GM18951 (cell line): ENCODE measurements around the gene VEZT.

Experiments used
- POLR2A ChIP-seq: IDR thresholded peaks from 4 replicates; pipeline ENCODE4 v1.6.1; 2011; ENCODE audit warnings: mild to moderate bottlenecking; ENCODE audit not compliant: insufficient read length, insufficient read depth; ENCODE audit errors: extremely low read depth
- in situ Hi-C: fragments of 300-500 bp; cut with MboI; formaldehyde crosslinking; loops from one replicate; pipeline ENCODE4 v1.12.0; 2022; ENCODE audit warnings: low sequenced_read_pairs, mixed read lengths, inconsistent platforms; ENCODE audit not compliant: unreplicated experiment

The VEZT gene, protein sequence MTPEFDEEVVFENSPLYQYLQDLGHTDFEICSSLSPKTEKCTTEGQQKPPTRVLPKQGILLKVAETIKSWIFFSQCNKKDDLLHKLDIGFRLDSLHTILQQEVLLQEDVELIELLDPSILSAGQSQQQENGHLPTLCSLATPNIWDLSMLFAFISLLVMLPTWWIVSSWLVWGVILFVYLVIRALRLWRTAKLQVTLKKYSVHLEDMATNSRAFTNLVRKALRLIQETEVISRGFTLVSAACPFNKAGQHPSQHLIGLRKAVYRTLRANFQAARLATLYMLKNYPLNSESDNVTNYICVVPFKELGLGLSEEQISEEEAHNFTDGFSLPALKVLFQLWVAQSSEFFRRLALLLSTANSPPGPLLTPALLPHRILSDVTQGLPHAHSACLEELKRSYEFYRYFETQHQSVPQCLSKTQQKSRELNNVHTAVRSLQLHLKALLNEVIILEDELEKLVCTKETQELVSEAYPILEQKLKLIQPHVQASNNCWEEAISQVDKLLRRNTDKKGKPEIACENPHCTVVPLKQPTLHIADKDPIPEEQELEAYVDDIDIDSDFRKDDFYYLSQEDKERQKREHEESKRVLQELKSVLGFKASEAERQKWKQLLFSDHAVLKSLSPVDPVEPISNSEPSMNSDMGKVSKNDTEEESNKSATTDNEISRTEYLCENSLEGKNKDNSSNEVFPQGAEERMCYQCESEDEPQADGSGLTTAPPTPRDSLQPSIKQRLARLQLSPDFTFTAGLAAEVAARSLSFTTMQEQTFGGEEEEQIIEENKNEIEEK

DNA sequence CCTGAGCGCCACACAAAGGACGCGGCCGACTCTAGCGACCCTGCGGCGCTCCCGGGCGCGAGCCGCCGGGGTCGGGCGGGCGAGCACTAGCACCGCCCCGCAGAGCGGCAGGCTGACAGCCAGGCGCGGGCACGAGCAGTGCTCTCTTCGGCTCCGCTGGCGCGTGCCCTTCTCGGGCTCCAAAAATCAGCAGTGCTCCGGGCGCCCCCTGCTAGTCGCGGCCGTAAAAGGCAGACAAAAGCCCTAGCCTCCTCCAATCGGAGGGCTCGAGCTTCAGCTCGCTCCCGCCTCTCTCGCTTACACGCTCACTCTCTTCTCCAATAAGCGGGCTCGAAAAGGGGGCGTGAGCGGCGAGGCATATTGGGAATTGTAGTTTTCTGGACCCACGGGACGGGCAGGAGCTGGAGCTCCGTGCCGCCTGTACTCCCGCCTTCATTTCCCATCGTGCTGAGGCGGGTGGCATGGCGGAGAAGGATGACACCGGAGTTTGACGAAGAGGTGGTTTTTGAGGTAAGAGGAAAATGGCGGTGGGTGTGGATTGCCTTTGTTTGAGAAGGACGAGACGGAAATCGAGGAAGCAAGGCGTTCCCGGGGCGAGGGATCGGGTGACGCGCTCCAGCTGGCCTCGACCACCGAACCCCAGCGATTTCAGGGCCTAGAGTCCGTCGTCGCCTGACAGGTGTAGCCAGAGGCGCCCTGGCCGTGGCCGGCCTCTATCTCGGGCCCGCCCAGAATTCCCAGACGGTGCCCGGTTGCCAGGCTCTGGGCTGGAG is at the start of gene VEZT, which contains the start of gene FGD6:
Gene VEZT (plus strand): TSS at position 431 of the 773 bp plus-strand sequence. CDS start 44 bp downstream, at position 475.
Gene FGD6 (minus strand): TSS at position 91 of the 773 bp plus-strand sequence. CDS start 227 bp downstream, outside the sequence.
- in situ Hi-C loops: no loop called here
- peak; percentile 69 for TF ChIP-seq POLR2A

DNA sequence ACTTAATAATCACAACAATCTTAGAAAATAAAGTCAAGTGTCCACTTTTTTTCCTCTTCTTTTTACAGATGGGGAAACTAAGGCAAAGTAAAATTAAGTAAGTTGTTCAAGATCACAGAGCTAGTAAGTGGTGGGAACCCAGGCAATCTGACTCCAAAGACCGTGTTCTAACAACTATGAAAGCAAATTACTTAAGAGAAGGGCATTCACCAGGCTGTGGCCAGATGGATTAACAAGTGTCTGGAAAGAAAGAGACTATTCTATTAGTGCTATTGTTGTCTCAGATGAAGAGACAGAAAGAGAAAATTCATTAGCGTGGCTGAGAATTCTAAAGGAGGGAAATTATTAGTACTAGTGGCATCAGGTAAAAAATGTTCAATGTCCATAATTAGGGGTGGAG is 48.9 kb upstream of the VEZT start:
- in situ Hi-C loops: no loop called here

DNA sequence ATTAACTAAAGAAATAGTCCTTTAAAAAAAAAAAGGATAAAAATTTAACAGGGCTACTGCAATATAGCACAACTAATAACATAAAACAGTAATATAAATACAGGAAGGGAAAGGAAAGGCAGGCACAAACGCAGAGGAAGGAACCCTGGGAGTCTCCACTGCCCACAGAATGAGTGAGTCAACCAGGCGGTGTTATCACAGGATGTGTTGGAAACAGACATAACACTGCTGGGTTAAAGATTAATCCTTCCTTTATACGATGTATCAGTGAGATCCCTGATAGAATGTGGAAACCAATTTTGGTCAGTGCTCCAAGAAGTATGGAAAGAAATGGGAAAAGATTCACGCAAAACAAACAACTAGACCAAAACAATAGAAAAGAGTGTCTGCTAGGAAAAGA is 48.2 kb upstream of the VEZT start:
- TF ChIP-seq POLR2A: no peak
- in situ Hi-C loops: no loop called here

More for the DNA sequence above, 48.9 kb upstream of the VEZT start:
- TF ChIP-seq POLR2A: no peak

DNA sequence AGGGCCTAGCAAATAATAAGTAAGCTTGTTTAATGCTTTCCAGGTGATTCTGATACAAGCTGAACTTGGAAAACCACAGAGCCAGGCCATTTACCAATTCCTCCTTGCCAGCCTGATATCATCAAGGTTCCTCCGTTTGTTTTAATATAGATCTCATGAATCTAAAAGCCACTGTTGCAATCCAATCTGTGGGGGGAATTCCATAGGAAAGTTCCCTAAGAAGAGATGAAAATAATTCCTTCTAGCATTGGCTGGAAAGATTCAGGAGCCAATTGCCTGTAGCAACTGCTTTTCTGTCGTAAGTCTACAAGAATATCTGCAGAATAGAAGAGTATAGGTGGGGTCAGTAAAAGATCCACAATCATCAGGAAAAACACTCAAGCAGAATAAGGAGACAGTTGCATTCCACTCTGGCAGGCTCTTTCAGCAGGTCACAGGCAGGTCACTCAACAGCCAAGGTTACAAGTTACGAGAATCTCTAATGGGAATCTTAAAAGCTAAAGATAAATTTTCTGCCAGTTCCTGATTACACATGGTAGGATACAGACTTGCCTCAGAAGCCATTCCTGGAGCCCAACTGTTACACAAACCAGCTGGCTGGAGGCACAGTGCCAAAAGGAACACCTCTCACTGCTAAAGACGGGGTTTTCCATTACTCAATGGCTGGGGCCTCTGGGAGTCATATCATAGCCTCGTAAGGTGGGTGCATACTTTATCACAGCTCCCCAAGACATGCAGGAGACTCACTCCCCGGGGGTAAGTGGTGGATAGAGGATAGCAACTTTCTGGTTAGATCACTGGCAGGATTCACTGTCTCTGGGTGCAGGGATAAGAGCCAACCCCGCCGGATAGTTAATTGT is 44.0 kb upstream of the VEZT start:
- TF ChIP-seq POLR2A: no peak
- in situ Hi-C loops: no loop called here

DNA sequence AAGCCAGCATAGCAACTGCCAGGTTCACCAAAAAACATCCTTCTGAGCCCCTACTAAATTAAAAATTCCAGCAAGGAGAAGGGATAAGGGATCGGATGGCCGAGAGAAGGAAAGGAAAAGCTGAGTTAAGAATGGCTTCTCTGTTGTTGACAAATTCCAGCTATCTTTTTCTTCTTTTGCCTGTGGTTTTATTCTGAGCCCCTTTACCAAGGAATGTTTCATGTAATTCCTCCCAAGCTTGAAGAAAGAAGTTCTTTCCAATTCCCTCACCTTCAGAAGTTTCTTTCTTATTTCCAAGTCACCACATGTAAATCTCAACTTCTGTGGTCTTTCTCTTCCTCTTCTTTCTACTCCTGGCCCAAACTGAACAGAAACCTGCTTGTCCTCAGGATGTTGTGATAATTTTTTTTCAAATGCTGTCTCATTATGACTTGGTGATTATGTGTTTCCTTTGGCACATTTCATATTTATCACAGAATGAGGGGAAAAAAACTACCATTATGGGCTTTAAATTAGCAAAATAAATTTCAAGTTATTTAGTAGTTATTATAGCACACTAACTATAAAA is 40.3 kb upstream of the VEZT start:
- in situ Hi-C loops: no loop called here

DNA sequence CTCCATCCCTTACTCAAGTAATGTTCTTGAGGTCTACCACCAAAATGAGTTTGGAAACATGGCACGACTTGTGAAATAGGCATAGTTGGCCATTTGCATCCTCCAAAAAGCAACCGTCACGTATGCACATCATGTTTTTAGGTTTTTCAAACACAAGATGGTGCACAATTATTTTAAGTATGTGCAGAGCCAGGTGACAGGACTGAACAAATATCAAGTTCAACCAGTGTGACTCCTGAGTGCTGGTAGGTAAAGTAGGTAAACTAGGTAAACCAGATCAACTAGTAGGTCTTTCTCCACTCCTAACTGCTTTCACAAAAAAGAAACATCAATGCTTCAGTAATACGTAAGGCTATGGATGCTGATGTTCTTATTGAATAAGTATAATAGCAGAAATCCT is 39.5 kb upstream of the VEZT start:
- no peak for TF ChIP-seq POLR2A
- in situ Hi-C loops: no loop called here

More for the DNA sequence above, 40.3 kb upstream of the VEZT start:
- no peak for TF ChIP-seq POLR2A

DNA sequence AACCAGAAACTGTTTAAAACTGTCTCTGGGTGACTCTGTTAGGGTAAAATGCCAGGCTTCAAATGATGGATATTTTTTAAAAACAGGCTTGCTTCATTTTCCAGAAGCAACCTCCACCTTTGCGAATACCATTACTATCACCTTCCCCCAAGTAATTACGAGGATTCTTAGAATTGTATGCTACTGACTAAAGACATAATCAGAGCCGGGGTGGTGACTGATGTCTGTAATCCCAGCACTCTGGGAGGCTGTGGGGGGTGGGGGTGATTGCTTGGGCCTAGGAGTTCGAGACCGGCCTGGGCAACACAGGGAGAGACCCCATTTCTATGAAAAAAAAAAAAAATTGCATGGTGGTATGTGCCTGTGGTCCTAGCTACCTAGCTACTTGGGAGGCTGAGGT is 38.6 kb upstream of the VEZT start:
- in situ Hi-C loops: no loop called here

DNA sequence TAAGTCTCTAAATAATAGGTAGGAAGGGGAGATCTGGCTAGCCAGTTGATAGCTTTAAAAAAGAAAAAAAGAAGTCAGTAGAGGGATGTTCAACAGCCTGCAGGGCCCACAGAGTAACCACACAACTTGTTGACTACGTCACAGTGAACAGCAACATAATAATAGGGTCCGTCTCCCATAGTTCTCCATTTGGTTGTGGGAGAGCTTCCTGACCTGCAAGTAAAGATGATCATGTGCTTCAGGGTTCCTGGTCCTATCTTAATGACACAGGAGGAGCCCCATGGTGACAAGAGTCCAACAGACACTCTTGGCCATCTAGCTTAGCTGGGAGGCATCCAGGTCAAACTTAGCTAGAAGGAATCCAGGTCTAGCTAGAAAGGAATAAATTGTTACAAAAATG is 36.5 kb upstream of the VEZT start:
- no peak for TF ChIP-seq POLR2A
- in situ Hi-C loops: no loop called here

More for the DNA sequence above, 38.6 kb upstream of the VEZT start:
- TF ChIP-seq POLR2A: no peak

DNA sequence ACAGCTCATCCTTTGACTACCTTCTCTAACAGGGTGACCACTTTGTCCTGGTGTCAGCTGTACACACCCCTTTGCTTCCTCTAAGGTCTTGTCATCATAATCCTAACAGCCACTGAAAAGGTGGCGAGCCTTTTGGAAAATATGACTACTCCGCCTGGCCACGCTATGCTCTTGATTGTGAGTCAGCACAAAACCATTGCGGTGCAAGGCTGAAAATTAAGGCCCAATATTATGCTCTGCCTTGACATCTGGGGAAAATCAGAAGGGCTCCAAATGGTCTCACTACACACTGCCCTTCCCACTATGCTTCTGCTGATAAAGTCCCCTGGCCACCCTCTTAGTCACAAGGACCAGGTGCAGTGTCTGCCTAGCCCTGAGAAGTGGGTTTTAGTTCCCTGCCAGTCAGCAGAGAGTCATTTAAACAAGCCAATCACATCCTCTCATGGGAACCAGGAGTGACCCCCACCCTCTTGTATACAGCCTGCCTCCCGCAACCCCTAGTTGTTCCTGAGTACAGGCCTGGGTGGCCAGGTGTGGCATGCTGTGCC is 34.7 kb upstream of the VEZT start:
- in situ Hi-C loops: no loop called here
- TF ChIP-seq POLR2A: no peak

DNA sequence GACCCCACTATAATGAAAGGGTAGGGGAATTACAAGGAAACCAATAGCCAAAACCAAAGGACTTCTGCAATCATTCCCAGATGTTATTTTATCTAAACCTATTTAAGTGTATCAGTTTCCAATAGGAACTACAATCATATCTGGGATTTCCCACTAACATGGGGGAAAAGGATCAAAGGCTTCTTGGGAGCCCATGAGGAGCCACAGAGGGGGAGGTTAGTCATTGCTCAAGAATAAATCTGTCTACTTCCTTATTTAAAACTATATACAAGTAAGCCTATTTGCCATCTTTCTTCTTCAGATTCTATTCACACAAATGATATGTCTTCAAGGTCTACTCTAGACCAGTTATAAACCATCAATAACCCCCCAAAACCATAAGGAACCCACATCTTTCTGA is 33.5 kb upstream of the VEZT start:
- in situ Hi-C loops: no loop called here
- no peak for TF ChIP-seq POLR2A

DNA sequence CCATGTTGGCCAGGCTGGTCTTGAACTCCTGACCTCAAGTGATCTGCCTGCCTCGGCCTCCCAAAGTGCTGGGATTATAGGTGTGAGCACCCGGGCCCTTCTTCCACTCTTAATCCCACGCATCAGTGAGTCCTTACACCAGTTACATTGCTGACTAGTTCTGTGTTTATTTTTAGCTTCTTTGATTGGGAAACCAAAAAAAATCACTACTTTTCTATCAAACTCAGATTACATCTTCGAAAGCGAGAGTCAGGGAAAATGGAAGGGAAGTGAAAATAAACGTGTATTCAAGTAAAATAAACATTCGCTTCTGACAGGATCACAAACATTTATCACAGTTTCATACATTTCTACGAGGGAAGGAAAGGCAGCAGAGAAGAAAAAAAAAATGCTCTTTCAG is 32.5 kb upstream of the VEZT start:
- in situ Hi-C loops: no loop called here
- no peak for TF ChIP-seq POLR2A

DNA sequence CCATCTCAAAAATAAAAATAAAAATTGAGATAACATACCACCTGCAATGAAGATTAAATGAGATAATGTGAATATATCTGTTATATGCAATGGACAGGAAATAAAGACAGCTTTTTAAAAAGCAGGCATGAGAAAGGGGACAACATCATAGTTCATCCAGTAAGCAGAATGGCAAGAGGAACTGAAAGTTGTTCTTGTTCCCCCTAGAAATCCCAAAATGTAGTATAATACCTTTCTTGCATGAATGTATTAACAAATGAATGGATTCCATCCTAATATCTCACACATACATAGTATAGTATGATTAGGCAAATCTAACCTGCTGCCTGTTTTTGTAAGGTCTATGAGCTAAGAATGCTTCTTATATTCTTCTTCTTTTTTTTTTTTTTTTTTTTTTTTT is 31.8 kb upstream of the VEZT start:
- TF ChIP-seq POLR2A: no peak
- in situ Hi-C loops: no loop called here
